Activated CD4-positive, alpha-beta T cell treated with anti-CD3 and anti-CD28 coated beads, Interleukin-2, amount 50 U/mL, for 24 hours (primary cell): ENCODE measurements around the gene PRRT1B.

ENCODE experiments used
- DNase-seq, 2 donors: peaks; one replicate each; pipeline ENCODE4 v3.0.0-alpha.2; 2020; ENCODE audit warnings: low read depth in 1 of 2, low spot score in 1 of 2

The PRRT1B gene

DNA sequence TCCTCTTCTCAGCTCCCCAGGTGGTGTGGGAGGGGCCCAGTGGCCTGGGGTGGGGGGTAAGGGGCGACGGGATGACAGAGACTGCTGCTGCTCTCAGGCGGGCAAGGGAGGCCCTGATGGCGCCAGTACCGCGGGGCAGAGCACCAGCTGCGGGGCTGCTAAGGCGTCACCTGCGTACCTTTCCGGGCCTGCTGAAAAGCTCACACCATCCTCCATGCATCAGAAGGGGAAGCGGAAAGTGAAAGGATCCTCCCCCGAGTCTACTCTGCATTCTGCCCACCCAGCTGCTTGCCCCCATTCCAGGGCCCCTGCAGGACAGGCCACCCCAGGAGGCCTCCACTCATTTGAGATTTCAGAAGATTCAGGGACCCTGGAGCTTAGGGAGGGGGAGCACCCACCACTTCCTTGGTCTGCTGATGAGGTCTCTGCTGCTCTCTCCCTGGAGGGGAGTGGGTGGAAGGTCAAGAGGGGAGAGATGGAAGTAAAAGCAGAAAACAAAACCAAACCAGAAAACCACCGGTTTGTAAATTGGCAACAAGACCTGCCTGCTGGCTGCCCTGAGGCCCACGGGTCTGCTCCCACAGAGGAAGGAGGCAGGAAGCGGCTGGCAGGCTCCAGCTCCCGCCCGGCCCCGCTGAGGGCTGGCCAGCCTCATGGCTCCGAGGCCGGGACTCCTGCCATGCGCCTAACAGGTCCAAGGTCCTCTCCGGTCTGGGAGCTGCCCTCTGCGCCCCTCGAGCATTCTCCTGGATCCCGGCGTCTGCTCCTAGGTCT, 33.6 kb downstream of the PRRT1B start:
- DNase-seq, result peak; percentile 11 to 21

DNA sequence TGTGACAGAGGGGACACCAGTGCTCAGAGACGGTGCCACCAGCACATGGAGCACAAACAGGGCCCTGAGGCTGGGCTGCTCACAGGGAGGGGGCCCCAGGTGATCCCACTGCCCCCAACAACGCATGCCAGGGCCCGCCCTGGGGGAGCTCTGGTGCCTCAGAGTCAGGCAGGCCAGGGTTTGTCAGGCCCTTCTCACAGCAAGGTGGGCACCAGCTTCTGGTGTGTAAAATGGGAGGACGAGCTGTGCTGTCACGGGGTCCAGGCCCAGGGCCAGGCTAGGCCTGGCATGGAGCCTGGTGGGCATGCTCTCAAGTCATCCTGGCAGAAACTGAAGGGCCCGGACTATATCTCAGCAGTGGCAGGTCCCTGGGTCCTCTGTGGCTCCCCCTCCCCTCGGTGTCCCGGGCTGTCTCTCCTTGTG, 34.5 kb downstream of the PRRT1B start:
- DNase-seq, result no peak

GRCh38 chr9:131580358-131580757, 35.0 kb downstream of the PRRT1B start:
- no peak for DNase-seq

GRCh38 chr9:131582056-131582455, 36.7 kb downstream of the PRRT1B start:
- no peak for DNase-seq

DNA sequence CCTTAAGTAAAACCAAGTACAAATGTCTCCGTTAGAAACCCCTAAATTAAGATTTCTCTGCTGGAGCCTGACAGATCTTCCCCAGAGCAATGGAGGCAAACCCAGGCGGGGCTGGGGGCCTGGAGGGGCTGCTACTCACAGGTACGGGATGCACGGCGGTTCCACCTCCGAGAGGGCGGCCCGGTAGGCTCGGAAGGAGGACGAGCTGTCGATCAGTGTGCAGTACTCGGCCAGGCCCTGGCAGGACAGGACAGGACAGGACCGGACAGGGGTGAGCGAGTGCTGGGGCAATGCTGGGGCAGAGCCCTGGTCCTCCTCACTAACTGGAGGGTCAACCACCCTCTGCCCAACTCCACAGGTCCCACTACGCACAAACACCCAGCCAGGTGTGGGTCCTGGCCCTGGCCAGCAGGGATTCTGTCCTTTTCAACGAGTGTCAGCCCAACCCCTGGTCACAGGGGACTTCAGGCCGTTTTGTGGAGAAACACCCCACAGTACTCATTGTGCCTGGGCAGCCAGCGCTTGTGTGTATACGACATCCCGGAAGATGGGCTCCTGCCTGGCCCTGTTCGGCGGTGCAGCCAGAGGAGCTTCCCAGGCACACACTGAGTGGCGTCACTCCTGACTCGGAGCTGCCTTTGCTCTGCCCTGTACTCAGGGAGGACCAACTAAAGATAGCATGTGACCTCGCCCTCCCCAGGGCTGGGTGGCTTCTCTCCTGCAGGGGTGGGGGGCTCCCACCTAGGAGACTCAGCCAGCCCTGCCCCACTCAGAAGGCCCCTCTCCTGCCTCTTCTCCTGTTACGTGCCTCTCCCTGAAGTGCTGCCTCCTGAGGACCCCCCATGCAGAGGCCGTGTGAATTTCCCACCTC, 37.4 kb downstream of the PRRT1B start:
- no peak for DNase-seq

- no peak for DNase-seq
Observed at GRCh38 chr9:131583337-131583645, 38.0 kb downstream of the PRRT1B start.

DNA sequence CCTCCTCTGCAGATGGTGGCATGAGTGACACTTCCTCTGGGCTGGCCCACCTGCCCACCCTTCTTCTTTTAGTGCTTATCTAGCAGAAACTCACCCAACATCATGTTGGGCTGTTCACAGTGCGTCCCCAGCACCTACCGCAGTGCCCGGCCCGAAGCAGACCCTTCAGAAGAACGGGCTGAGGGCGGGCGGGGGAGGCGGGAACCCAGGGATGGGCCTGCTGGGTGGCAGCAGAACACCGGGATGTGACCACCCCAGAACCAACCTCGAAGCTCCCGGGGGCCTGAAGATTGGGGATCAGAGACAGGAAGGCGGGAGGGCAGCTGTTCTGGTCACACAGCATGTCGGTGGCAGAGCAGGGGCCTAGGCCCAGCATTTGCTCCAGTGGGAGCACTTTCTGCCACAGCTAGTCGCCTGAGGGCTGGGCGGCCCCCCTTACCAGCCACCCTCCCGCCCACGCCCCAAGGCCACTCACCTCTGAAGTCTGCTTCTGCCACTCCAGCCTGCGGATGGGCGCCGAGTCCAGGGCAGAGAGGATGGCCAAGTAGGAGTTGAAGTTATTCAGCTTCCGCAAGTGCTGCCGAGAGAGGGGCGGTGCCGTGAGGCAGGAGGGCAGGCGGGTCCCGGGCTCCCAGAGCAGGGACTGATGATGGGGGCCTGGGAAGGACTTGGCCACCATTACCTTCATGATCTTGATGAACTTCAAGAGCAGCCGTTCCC, 38.7 kb downstream of the PRRT1B start:
- no peak for DNase-seq

DNA sequence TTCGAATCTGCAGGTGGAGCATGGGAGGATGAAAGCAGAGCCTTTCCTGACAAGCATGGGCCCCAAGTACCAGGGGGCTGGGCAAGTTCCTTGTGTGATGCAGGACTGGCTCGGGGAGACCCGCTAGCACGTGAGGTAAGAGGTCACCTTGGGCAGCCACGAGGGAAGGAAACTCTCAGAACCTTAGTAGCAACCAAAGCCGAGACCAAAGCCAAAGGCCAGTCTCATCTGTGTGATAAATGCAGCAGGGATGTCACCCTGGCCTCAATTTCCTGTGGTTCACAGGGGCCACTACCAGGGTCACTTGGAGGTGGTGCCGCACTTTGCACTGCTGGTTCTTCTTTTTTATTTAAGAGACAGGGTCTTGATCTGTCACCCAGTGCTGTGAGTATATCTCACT, 39.5 kb downstream of the PRRT1B start:
- DNase-seq, result no peak

- peak in 1 of 2 donors; percentile 27 for DNase-seq
Observed at GRCh38 chr9:131585375-131585774, 40.1 kb downstream of the PRRT1B start.

- DNase-seq, result no peak
Observed at GRCh38 chr9:131587331-131587730, 42.0 kb downstream of the PRRT1B start.

GRCh38 chr9:131587906-131588305, 42.6 kb downstream of the PRRT1B start:
- no peak for DNase-seq

- DNase-seq, result no peak
Observed at GRCh38 chr9:131588396-131588795, 43.1 kb downstream of the PRRT1B start.

DNA sequence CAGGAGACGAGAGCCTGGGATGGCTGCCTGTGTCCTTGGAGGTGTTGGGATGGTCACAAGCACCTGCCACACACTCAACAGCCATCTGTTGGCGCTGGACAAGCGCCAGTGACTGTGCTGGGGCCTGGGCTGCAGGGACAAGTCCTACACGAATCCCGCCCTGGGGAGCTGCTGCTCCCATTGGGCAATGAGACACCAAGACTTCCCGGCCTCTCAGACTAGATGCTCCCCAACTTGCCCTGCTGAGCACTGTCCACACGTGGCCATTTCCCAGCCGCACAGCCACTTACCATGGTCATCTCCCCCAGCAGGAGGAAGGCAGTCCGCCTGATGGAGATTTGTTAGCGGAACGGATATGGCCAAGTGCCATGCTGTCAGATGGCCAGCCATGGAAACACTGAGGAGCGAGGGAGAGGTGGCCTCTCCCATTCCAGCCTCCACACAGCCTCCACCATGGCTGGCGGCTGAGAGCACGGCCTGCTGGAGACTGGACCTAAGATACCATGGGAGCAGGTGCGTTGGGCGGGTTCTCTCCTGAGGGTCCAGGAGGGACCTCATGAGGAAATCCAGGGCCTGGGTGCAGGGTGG, 43.9 kb downstream of the PRRT1B start:
- DNase-seq, result no peak

DNA sequence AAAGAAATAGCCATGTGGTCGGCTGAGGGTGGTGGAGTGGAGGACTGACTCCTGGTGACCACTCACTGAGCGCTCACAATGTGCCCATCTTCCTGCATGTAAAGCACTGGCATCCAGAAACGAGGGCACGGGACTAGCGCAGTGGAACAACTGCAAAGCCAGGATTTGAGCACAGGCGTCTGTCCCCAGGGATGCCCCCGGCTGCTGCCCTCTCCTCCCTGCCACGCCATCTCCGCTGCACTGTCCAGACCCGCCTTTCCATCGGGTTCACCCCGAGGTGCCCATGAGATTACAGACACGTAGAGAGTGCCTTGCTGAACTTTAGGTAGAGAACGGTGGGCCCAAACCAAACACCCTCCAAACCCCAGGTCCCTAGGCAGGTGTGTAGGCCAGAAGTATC, 44.7 kb downstream of the PRRT1B start:
- no peak for DNase-seq

GRCh38 chr9:131590449-131590848, 45.1 kb downstream of the PRRT1B start:
- no peak for DNase-seq

DNA sequence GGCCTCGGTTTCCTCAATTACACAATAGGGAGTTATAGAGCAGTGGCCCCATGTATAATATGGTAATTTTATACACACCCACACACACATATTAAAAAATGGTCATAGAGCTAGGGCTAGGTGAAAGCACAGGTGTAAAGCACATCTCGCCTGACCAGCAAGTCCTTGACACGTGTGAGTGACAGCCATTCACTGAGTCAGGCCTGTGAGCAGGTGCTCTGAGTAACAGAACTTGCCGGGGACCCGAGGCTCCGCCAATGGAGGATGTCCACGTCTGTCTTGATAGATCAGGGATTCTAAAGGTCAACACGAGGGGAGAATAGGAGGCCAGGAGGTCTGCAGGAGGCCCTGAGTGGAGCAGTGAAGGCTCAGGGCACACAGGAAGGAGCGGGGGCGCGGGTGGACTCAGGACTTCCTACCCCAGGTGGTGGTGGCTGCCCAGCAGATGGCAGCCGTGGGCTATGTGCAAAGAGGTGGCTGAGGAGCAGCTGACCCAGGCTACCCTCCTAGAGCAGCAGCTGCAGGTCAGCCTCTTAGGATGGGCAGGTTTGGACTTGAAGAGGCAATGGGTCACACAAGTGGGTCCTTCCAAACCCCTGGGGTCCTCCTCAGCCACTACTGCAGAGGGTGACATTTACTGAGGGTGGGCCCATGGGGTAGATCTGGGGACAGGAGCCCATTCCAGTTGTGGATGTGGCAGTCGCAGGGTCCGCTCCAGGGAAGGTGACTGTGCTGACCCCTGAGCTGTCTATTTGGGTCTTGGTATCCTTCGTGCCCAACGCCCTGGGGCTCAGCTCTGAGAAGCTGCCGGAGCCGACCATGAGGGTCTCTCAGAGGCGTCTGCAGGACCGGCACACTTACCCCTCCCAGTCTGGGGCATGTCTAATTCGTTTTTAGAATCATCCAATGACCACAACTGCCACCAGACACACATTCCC, 45.9 kb downstream of the PRRT1B start:
- peak; percentile 48 to 65 for DNase-seq

- no peak for DNase-seq
Observed at GRCh38 chr9:131591845-131592208, 46.5 kb downstream of the PRRT1B start.

- DNase-seq, result no peak
Observed at GRCh38 chr9:131593091-131593820, 47.9 kb downstream of the PRRT1B start.

- no peak for DNase-seq
Observed at GRCh38 chr9:131593936-131594665, 48.8 kb downstream of the PRRT1B start.
